Measurements from ENCODE around the gene ZFHX3.

DNA sequence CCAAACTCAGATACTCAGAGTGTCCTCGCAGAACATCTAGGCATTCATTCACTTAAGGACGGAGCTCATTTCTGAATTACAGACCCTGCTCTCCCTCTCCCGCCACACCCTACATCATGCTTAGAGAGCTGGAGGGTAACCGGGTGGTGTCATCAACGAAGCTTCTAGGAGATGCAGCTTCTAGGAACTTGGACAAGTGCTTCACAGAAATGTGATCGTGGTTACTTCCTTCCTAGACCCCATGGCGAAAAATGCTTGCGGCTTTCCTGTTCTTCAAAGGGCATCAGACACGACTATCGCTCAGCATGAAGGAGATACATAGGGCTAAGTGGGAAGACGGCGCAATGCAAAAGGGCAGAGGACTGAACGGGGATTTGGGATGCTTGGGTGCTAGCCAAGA lies 126.8 kb downstream of the ZFHX3 start:
- TF ChIP-seq POLR2A (IDR thresholded peaks at IDR 0.05) = no peak
- TF ChIP-seq, protein P1, sequence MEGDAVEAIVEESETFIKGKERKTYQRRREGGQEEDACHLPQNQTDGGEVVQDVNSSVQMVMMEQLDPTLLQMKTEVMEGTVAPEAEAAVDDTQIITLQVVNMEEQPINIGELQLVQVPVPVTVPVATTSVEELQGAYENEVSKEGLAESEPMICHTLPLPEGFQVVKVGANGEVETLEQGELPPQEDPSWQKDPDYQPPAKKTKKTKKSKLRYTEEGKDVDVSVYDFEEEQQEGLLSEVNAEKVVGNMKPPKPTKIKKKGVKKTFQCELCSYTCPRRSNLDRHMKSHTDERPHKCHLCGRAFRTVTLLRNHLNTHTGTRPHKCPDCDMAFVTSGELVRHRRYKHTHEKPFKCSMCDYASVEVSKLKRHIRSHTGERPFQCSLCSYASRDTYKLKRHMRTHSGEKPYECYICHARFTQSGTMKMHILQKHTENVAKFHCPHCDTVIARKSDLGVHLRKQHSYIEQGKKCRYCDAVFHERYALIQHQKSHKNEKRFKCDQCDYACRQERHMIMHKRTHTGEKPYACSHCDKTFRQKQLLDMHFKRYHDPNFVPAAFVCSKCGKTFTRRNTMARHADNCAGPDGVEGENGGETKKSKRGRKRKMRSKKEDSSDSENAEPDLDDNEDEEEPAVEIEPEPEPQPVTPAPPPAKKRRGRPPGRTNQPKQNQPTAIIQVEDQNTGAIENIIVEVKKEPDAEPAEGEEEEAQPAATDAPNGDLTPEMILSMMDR (IDR thresholded peaks at IDR 0.05) = no peak

Measured in uterus (tissue), 2 donors.